PC-9 (cell line): ENCODE results near the gene ITGA8. TPM values are rescaled to one million over a fixed set of nuclear protein-coding genes. Genes with fewer than 3 reads are reported as not detected.

Source experiments
- BruUV-seq: library from RNA; stranded (reverse); fragments of 400-500 nt; replicated peaks from 2 replicates; lab custom pipeline; 2021; lab: Mats Ljungman, UMichigan
- CTCF ChIA-PET: fragments of 300-600 bp; sonication (Branson Sonifier 250); formaldehyde crosslinking; loops from one replicate; lab custom pipeline; 2022; ENCODE audit warnings: antibody characterized with exemption; lab: Charles Lee
- POLR2A ChIA-PET: fragments of 300-600 bp; sonication (Branson Sonifier 250); formaldehyde crosslinking; loops from one replicate; lab custom pipeline; 2022; ENCODE audit warnings: antibody characterized with exemption; ENCODE audit not compliant: unreplicated experiment; lab: Charles Lee
- DNase-seq, 2 experiments: peaks; one replicate each; pipeline versions ENCODE4 v3.0.0 to v3.0.0-alpha.2; 2015 to 2022; ENCODE audit warnings: mixed read lengths in 1 of 2
- H2AFZ ChIP-seq: fragments of 200-600 bp; sonication (generic); 2 replicates; pipeline ENCODE4 v1.8.1; 2017; ENCODE audit warnings: antibody characterized with exemption
- H3F3A ChIP-seq: fragments of 200-600 bp; sonication (generic); 2 replicates; pipeline ENCODE4 v1.8.1; 2017; ENCODE audit warnings: antibody characterized with exemption, mild to moderate bottlenecking, low read depth; ENCODE audit not compliant: insufficient read depth
- H3K27ac ChIP-seq: fragments of 200-600 bp; sonication (generic); 2 replicates; pipeline ENCODE4 v1.6.1; 2016; ENCODE audit warnings: mixed run types
- H3K27me3 ChIP-seq: fragments of 200-600 bp; sonication (generic); 2 replicates; pipeline ENCODE4 v1.6.1; 2016; ENCODE audit warnings: low read depth, mixed run types; ENCODE audit not compliant: insufficient read depth
- H3K36me3 ChIP-seq: fragments of 200-600 bp; sonication (generic); 2 replicates; pipeline ENCODE4 v1.6.1; 2016; ENCODE audit warnings: low read depth, mixed run types
- H3K4me1 ChIP-seq: fragments of 200-600 bp; sonication (generic); replicated peaks from 2 replicates; pipeline ENCODE4 v1.6.1; 2016; ENCODE audit warnings: mixed run types; ENCODE audit not compliant: insufficient read depth
- H3K4me2 ChIP-seq: fragments of 200-600 bp; sonication (generic); 2 replicates; pipeline ENCODE4 v1.6.1; 2017; ENCODE audit warnings: mixed run types
- H3K4me3 ChIP-seq: fragments of 200-600 bp; sonication (generic); 2 replicates; pipeline ENCODE4 v1.6.1; 2016; ENCODE audit warnings: mixed run types
- H3K79me2 ChIP-seq: fragments of 200-600 bp; sonication (generic); 2 replicates; pipeline ENCODE4 v1.6.1; 2017; ENCODE audit warnings: low read depth, mixed run types
- H3K9me2 ChIP-seq: fragments of 200-600 bp; sonication (generic); 2 replicates; pipeline ENCODE4 v1.8.1; 2017; ENCODE audit warnings: mild to moderate bottlenecking; ENCODE audit not compliant: insufficient read depth
- H3K9me3 ChIP-seq: fragments of 200-600 bp; sonication (generic); 2 replicates; pipeline ENCODE4 v1.8.1; 2016; ENCODE audit warnings: low read depth; ENCODE audit not compliant: insufficient read depth
- H4K20me1 ChIP-seq: fragments of 200-600 bp; sonication (generic); 2 replicates; pipeline ENCODE4 v1.8.1; 2017; ENCODE audit not compliant: insufficient read depth
- CTCF ChIP-seq: fragments of 200-600 bp; sonication (generic); conservative IDR thresholded peaks from 2 replicates; pipeline ENCODE4 v1.6.1; 2017; ENCODE audit warnings: mixed run types, antibody characterized with exemption, mild to moderate bottlenecking, moderate library complexity
- EZH2 ChIP-seq: fragments of 200-600 bp; sonication (generic); IDR thresholded peaks from 2 replicates; pipeline ENCODE4 v1.8.0; 2017; ENCODE audit warnings: antibody characterized with exemption, low read depth
- intact Hi-C: fragments of 100-400 bp; cut with micrococcal nuclease; formaldehyde crosslinking; loops from one replicate; pipeline ENCODE4 v1.10.0; 2022; ENCODE audit not compliant: unreplicated experiment
- total RNA-seq: library from RNA; stranded (reverse); gene quantifications from 2 replicates; pipeline ENCODE4 v1.2.3, GENCODE V29; 2021

The ITGA8 gene
- total RNA-seq, 1 experiment from 2014 or later, result not detected

GRCh38 chr10:15473396-15473767 is 246.3 kb downstream of the ITGA8 start:
- DNase-seq, result no peak
- CTCF ChIA-PET, result no interaction called here
- no TSS peak for BruUV-seq
- Histone ChIP-seq H3K27me3 (peaks cover 47% of the 10 kb centered on the region), H3K27ac (no peak overlapping the region), H3K9me2 (no peaks in the 10 kb centered on the region; the same call in 1 of the 2 replicates), H3F3A (no peaks in the 10 kb centered on the region), H3K4me3 (no peak overlapping the region), H3K79me2 (no peaks in the 10 kb centered on the region), H2AFZ (no peak overlapping the region), H3K4me1 (no peaks in the 10 kb centered on the region), H4K20me1 (no peaks in the 10 kb centered on the region), H3K4me2 (no peak overlapping the region), H3K36me3 (no peaks in the 10 kb centered on the region), H3K9me3 (no peaks in the 10 kb centered on the region)
- TF ChIP-seq EZH2, result no peak
- TF ChIP-seq CTCF, result no peak
- POLR2A ChIA-PET, result no interaction called here
- intact Hi-C loops, result no loop called here

DNA sequence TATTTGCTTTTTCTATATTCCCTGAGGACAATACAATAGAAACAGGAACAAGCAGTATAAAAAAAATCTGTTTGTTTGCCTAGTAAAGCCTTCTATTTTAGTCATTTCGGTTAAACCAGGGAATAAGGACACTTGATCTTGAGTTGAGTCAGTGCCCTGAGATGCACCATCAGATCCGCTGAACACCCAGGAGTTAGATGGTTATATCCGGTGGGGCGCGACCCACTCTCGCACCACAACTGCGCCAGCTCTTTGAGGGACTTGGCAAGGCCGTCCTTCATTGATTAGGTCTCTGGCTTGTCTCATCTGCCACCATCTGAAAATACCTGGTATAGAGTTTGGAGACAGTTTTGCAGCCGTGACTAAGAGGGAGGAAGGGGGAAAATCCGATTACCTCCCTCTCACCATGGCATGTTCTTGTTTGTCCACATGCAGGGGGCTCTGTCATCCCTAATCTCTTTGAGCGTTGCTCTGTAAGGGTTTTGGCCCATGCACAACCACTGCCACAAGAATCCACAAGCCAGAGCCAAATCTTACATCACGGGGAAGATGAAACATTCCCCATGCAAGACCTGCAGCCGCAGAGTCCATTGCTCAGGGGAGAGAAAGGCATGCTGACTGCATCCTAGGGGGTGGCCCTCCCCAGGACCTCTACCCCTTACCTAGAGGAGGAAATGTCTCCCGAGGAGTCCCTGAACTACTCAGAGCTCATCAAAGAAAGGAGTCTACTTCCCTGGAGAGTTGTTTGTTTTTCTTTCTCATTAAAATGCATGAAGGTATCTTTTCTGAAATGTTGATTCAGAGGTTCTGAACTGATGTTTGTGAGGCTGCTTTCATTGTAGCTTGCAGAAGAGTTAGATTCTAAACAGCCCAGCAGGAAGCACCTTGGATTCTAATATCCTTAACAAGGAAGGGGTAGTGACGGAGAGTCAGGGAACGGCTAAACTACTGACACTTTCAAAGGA is 247.0 kb downstream of the ITGA8 start:
- Histone ChIP-seq H3K4me2 (no peak overlapping the region), H2AFZ (no peak overlapping the region), H3F3A (no peaks in the 10 kb centered on the region), H3K27ac (no peak overlapping the region), H4K20me1 (no peaks in the 10 kb centered on the region), H3K79me2 (no peaks in the 10 kb centered on the region), H3K4me3 (no peak overlapping the region), H3K27me3 (peaks cover 47% of the 10 kb centered on the region), H3K4me1 (no peaks in the 10 kb centered on the region), H3K36me3 (no peaks in the 10 kb centered on the region), H3K9me3 (no peaks in the 10 kb centered on the region), H3K9me2 (no peaks in the 10 kb centered on the region; the same call in 1 of the 2 replicates)
- BruUV-seq, result no TSS peak
- CTCF ChIA-PET, result no interaction called here
- TF ChIP-seq CTCF (no peak), EZH2 (no peak)
- no peak for DNase-seq
- intact Hi-C loops, result no loop called here
- POLR2A ChIA-PET, result no interaction called here

GRCh38 chr10:15472008-15472407 is 247.7 kb downstream of the ITGA8 start:
- TF ChIP-seq EZH2 (no peak), CTCF (no peak)
- H3K9me2 ChIP-seq, result no peaks in the 10 kb centered on the region; the same call in 1 of the 2 replicates
- H3K4me2 ChIP-seq, result no peak overlapping the region
- peaks cover 47% of the 10 kb centered on the region for H3K27me3 ChIP-seq
- no peaks in the 10 kb centered on the region for H3K36me3 ChIP-seq
- H2AFZ ChIP-seq, result no peak overlapping the region
- no peaks in the 10 kb centered on the region for H3K9me3 ChIP-seq
- H3F3A ChIP-seq, result no peaks in the 10 kb centered on the region
- no peaks in the 10 kb centered on the region for H3K4me1 ChIP-seq
- H4K20me1 ChIP-seq, result no peaks in the 10 kb centered on the region
- H3K27ac ChIP-seq, result no peak overlapping the region
- H3K79me2 ChIP-seq, result no peaks in the 10 kb centered on the region
- BruUV-seq, result no TSS peak
- intact Hi-C loops, result no loop called here
- CTCF ChIA-PET, result no interaction called here
- POLR2A ChIA-PET, result no interaction called here
- no peak for DNase-seq
- H3K4me3 ChIP-seq, result no peak overlapping the region
